BJ (cell line): ENCODE results near the gene ENPP5. TPM values are rescaled to one million over a fixed set of nuclear protein-coding genes. Genes with fewer than 3 reads are reported as not detected.

Experiments used
- CTCF ChIA-PET: fragments of 350-600 bp; formaldehyde crosslinking; extraction: SDS; loops from one replicate; lab custom pipeline; 2021; ENCODE audit warnings: antibody characterized with exemption, inconsistent platforms; lab: Yijun Ruan, JAX
- POLR2A ChIA-PET: fragments of 300-600 bp; sonication (Branson Sonifier 250); formaldehyde crosslinking; extraction: SDS; loops from one replicate; lab custom pipeline; 2021; ENCODE audit warnings: antibody characterized with exemption; lab: Charles Lee
- DNase-seq: peaks from one replicate; pipeline ENCODE4 v3.0.0-alpha.2; 2011; ENCODE audit warnings: low read depth
- H3K27me3 ChIP-seq: 2 replicates; pipeline ENCODE4 v1.6.0; 2011; ENCODE audit warnings: low read length; ENCODE audit not compliant: control insufficient read depth, insufficient read depth
- H3K36me3 ChIP-seq: 2 replicates; pipeline ENCODE4 v1.5.1; 2011; ENCODE audit warnings: low read length; ENCODE audit not compliant: control insufficient read depth, insufficient read depth
- H3K4me3 ChIP-seq: 2 replicates; pipeline ENCODE4 v1.5.1; 2011; ENCODE audit warnings: low read depth, mild to moderate bottlenecking, control low read depth, low read length
- CTCF ChIP-seq: IDR thresholded peaks from 2 replicates; pipeline ENCODE4 v1.5.1; 2011; ENCODE audit warnings: low read depth, mild to moderate bottlenecking, control low read depth, inconsistent platforms, low read length, moderate library complexity; ENCODE audit not compliant: insufficient read depth
- polyA plus RNA-seq: library from polyadenylated mRNA; depleted of rRNA; stranded (reverse); fragments of >200 nt; gene quantifications from 2 replicates; pipeline ENCODE4 v1.2.3, GENCODE V29; 2011

The ENPP5 gene
- polyA plus RNA-seq, 1 experiment, result not detected

- TF ChIP-seq CTCF, result no peak
- H3K36me3 ChIP-seq, result no peaks in the 10 kb centered on the region
- ChIA-PET POLR2A (no interaction called here), CTCF (interaction anchor here (0.6 to 1.4 kb wide), 2 partner anchors 44 to 745 kb away, joined by 3 to 4 read pairs; no protein-coding TSS in a partner anchor)
- DNase-seq, result no peak
- no peak overlapping the region for H3K4me3 ChIP-seq
- H3K27me3 ChIP-seq, result peaks cover 6% of the 10 kb centered on the region
These were observed 5.2 kb upstream of the ENPP5 start for GRCh38 chr6:46175976-46176375.

- no peak for TF ChIP-seq CTCF
- peaks cover 9% of the 10 kb centered on the region for H3K27me3 ChIP-seq
- ChIA-PET POLR2A (no interaction called here), CTCF (no interaction called here)
- DNase-seq, result no peak
- H3K4me3 ChIP-seq, result no peak overlapping the region
- no peaks in the 10 kb centered on the region for H3K36me3 ChIP-seq
These were observed 4.7 kb upstream of the ENPP5 start for GRCh38 chr6:46175446-46175845.

DNA sequence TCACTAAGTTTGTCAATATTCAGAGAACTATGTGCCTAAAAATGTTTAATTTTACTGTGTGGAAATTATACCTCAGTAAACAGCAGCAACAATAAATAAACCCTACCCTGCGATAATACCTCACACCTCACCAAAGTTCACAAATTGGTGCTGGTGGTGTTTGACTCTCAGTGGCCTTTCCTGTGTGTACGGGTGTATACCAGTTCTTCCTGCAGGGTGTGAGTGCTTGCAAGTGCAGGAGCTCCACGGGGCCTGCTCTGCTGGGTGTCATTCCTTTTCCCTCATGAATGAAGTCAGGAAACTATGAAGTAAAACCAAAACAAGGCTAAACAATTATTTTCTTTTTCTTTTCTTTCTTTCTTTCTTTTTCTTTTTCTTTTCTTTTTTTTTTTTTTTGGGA, 4.1 kb upstream of the ENPP5 start:
- H3K36me3 ChIP-seq, result no peaks in the 10 kb centered on the region
- no peak for DNase-seq
- ChIA-PET CTCF (no interaction called here), POLR2A (no interaction called here)
- H3K27me3 ChIP-seq, result peaks cover 11% of the 10 kb centered on the region
- H3K4me3 ChIP-seq, result no peak overlapping the region
- TF ChIP-seq CTCF, result no peak

GRCh38 chr6:46172176-46172575, 1.4 kb upstream of the ENPP5 start:
- CTCF ChIA-PET, result interaction anchor here (0.9 kb wide), 1 partner anchor 82 kb away, joined by 3 read pairs; no protein-coding TSS in a partner anchor
- no peaks in the 10 kb centered on the region for H3K36me3 ChIP-seq
- peaks cover 11% of the 10 kb centered on the region for H3K27me3 ChIP-seq
- no peak overlapping the region for H3K4me3 ChIP-seq
- TF ChIP-seq CTCF, result no peak
- no peak for DNase-seq
- POLR2A ChIA-PET, result no interaction called here

DNA sequence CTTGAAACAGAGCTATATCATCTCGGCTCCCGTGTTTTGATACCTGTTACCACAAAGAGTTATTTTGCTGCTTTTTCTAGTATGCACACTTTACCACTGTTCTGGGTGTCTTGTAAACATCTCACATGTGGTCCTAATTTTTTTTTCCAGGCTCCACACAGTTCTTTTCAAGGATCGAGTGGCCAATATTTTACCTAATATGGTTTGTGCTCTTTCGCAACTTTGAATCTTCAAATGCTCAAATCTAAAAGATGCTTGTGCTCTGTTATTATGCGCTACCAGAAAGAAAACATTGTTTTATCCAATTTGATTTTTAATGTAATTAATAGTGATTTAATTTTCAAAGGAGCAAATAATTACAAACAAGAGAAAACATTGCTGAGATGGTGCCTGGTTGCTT, 10.7 kb downstream of the ENPP5 start:
- ChIA-PET CTCF (interaction anchor here (1.2 kb wide), 1 partner anchor 10 kb away, joined by 4 read pairs; no protein-coding TSS in a partner anchor), POLR2A (no interaction called here)
- Histone ChIP-seq H3K27me3 (no peaks in the 10 kb centered on the region), H3K36me3 (no peaks in the 10 kb centered on the region), H3K4me3 (no peak overlapping the region)
- TF ChIP-seq CTCF, result no peak
- no peak for DNase-seq
